CD4-positive, alpha-beta T cell treated with Interleukin-15 for 1 hour (primary cell): ENCODE measurements around the gene CROT.

Source experiments
- DNase-seq: peaks from one replicate; pipeline ENCODE4 v3.0.0-alpha.2; 2020

CROT gene

GRCh38 chr7:87416682-87417587 lies 71.5 kb downstream of the CROT start:
- no peak for DNase-seq

- no peak for DNase-seq
Observed at GRCh38 chr7:87420173-87420572, 74.7 kb downstream of the CROT start.

- DNase-seq, result no peak
Observed at GRCh38 chr7:87424075-87424474, 78.6 kb downstream of the CROT start.

GRCh38 chr7:87426160-87426559 lies 80.7 kb downstream of the CROT start:
- no peak for DNase-seq

GRCh38 chr7:87427288-87427687 lies 81.8 kb downstream of the CROT start:
- no peak for DNase-seq

- no peak for DNase-seq
Observed at GRCh38 chr7:87432536-87432935, 87.1 kb downstream of the CROT start.

- DNase-seq, result no peak
Observed at GRCh38 chr7:87435546-87435945, 90.1 kb downstream of the CROT start.

- DNase-seq, result no peak
Observed at GRCh38 chr7:87445897-87446296, 100.4 kb downstream of the CROT start.

- DNase-seq, result no peak
Observed at GRCh38 chr7:87447116-87447635, 101.7 kb downstream of the CROT start.

GRCh38 chr7:87448388-87448787 lies 102.9 kb downstream of the CROT start:
- DNase-seq, result no peak
